ENCODE measurements around the gene RCAN2. TPM values are rescaled to one million over a fixed set of nuclear protein-coding genes. Genes with fewer than 3 reads are reported as not detected.

The RCAN2 gene
- total RNA-seq, 2 donors from 2014 or later, result 96.5 to 210 TPM

GRCh38 chr6:46325561-46326530 is 165.4 kb downstream of the RCAN2 start:
- Histone ChIP-seq H3K27ac (no peak overlapping the region), H3K4me3 (no peak overlapping the region), H3K36me3 (no peaks in the 10 kb centered on the region), H3K4me1 (peaks cover 0 to 54% of the 10 kb centered on the region in 2 donors), H3K9me3 (no peaks in the 10 kb centered on the region), H3K27me3 (no peaks in the 10 kb centered on the region)
- TF ChIP-seq CTCF (IDR thresholded peaks at IDR 0.05), result no peak
- DNase-seq (ENCODE audit: low spot score), result no peak

- TF ChIP-seq CTCF (IDR thresholded peaks at IDR 0.05), result no peak
- no peak overlapping the region for H3K4me3 ChIP-seq
- DNase-seq (ENCODE audit: low spot score), result no peak
- H3K36me3 ChIP-seq, result no peaks in the 10 kb centered on the region
- H3K4me1 ChIP-seq, result peaks cover 0 to 53% of the 10 kb centered on the region in 2 donors
- no peak overlapping the region for H3K27ac ChIP-seq
- no peaks in the 10 kb centered on the region for H3K9me3 ChIP-seq
- H3K27me3 ChIP-seq, result no peaks in the 10 kb centered on the region
Observed at GRCh38 chr6:46324706-46325105, 166.5 kb downstream of the RCAN2 start.

- H3K4me1 ChIP-seq, result peaks cover 0 to 47% of the 10 kb centered on the region in 2 donors
- no peak for DNase-seq (ENCODE audit: low spot score)
- no peak for TF ChIP-seq CTCF (IDR thresholded peaks at IDR 0.05)
Observed at GRCh38 chr6:46323966-46324622, 167.2 kb downstream of the RCAN2 start.

GRCh38 chr6:46323312-46323965 is 167.8 kb downstream of the RCAN2 start:
- no peak for TF ChIP-seq CTCF (IDR thresholded peaks at IDR 0.05)
- no peaks in the 10 kb centered on the region for H3K36me3 ChIP-seq
- H3K4me3 ChIP-seq, result no peak overlapping the region
- no peak for DNase-seq (ENCODE audit: low spot score)
- no peaks in the 10 kb centered on the region for H3K9me3 ChIP-seq
- H3K27me3 ChIP-seq, result no peaks in the 10 kb centered on the region
- peaks cover 0 to 45% of the 10 kb centered on the region in 2 donors for H3K4me1 ChIP-seq
- no peak overlapping the region for H3K27ac ChIP-seq

More at GRCh38 chr6:46323966-46324622, 167.2 kb downstream of the RCAN2 start:
- Histone ChIP-seq H3K27ac (no peak overlapping the region), H3K9me3 (no peaks in the 10 kb centered on the region), H3K36me3 (no peaks in the 10 kb centered on the region), H3K27me3 (no peaks in the 10 kb centered on the region), H3K4me3 (no peak overlapping the region)

- no peak for DNase-seq (ENCODE audit: low spot score)
- Histone ChIP-seq H3K27ac (no peak overlapping the region), H3K4me3 (no peak overlapping the region), H3K27me3 (no peaks in the 10 kb centered on the region), H3K4me1 (peaks cover 0 to 35% of the 10 kb centered on the region in 2 donors), H3K9me3 (no peaks in the 10 kb centered on the region), H3K36me3 (no peaks in the 10 kb centered on the region)
- TF ChIP-seq CTCF (IDR thresholded peaks at IDR 0.05), result no peak
Observed at GRCh38 chr6:46320505-46320904, 170.7 kb downstream of the RCAN2 start.

All from right atrium auricular region (tissue), 2 donors.